ENCODE measurements around the gene ANK2. TPM values are rescaled to one million over a fixed set of nuclear protein-coding genes. Genes with fewer than 3 reads are reported as not detected.

The ANK2 gene
- total RNA-seq, 2 experiments from 2014 or later, result 2.7 to 3.0 TPM

- Mint-ChIP-seq H3K4me3 (no peak overlapping the region), H3K27me3 (ENCODE audit: low read depth) (no peaks in the 10 kb centered on the region), H3K9me3 (no peaks in the 10 kb centered on the region), H3K27ac (no peak overlapping the region), H3K36me3 (ENCODE audit: low read depth) (no peaks in the 10 kb centered on the region), H3K4me1 (ENCODE audit: low read depth) (no peaks in the 10 kb centered on the region)
- CTCF ChIA-PET, result no interaction called here
- intact Hi-C loops (cut with micrococcal nuclease), result no loop called here
- DNase-seq, result no peak
These were observed 25.1 kb upstream of the ANK2 start for GRCh38 chr4:113024388-113024787.

- CTCF ChIA-PET, result no interaction called here
- Mint-ChIP-seq H3K4me1 (ENCODE audit: low read depth) (no peaks in the 10 kb centered on the region), H3K27ac (no peak overlapping the region), H3K36me3 (ENCODE audit: low read depth) (no peaks in the 10 kb centered on the region), H3K27me3 (ENCODE audit: low read depth) (no peaks in the 10 kb centered on the region), H3K9me3 (no peaks in the 10 kb centered on the region), H3K4me3 (no peak overlapping the region)
- intact Hi-C loops (cut with micrococcal nuclease), result no loop called here
- no peak for DNase-seq
These were observed 24.0 kb upstream of the ANK2 start for GRCh38 chr4:113025416-113025815.

GRCh38 chr4:113026556-113026955 is 22.9 kb upstream of the ANK2 start:
- no peaks in the 10 kb centered on the region for H3K4me1 Mint-ChIP-seq (ENCODE audit: low read depth)
- no peak overlapping the region for H3K27ac Mint-ChIP-seq
- no peak for DNase-seq
- no peak overlapping the region for H3K4me3 Mint-ChIP-seq
- H3K9me3 Mint-ChIP-seq, result no peaks in the 10 kb centered on the region
- intact Hi-C loops (cut with micrococcal nuclease), result no loop called here
- no peaks in the 10 kb centered on the region for H3K36me3 Mint-ChIP-seq (ENCODE audit: low read depth)
- CTCF ChIA-PET, result no interaction called here
- H3K27me3 Mint-ChIP-seq (ENCODE audit: low read depth), result no peaks in the 10 kb centered on the region

GRCh38 chr4:113028074-113028473 is 21.4 kb upstream of the ANK2 start:
- DNase-seq, result no peak
- Mint-ChIP-seq H3K36me3 (ENCODE audit: low read depth) (no peaks in the 10 kb centered on the region), H3K27ac (no peak overlapping the region), H3K27me3 (ENCODE audit: low read depth) (peaks cover 2% of the 10 kb centered on the region), H3K4me1 (ENCODE audit: low read depth) (no peaks in the 10 kb centered on the region), H3K9me3 (no peaks in the 10 kb centered on the region), H3K4me3 (no peak overlapping the region)
- intact Hi-C loops (cut with micrococcal nuclease), result no loop called here
- CTCF ChIA-PET, result no interaction called here

- peaks cover 10% of the 10 kb centered on the region for H3K27me3 Mint-ChIP-seq (ENCODE audit: low read depth)
These were observed 18.2 kb upstream of the ANK2 start for GRCh38 chr4:113031212-113031611.

GRCh38 chr4:113040793-113041192 is 8.7 kb upstream of the ANK2 start:
- Mint-ChIP-seq H3K9me3 (peaks cover 2% of the 10 kb centered on the region), H3K36me3 (ENCODE audit: low read depth) (no peaks in the 10 kb centered on the region), H3K4me3 (no peak overlapping the region), H3K27ac (no peak overlapping the region), H3K27me3 (ENCODE audit: low read depth) (no peaks in the 10 kb centered on the region), H3K4me1 (ENCODE audit: low read depth) (no peaks in the 10 kb centered on the region)
- no peak for DNase-seq
- intact Hi-C loops (cut with micrococcal nuclease), result no loop called here
- CTCF ChIA-PET, result no interaction called here

More at GRCh38 chr4:113031212-113031611, 18.2 kb upstream of the ANK2 start:
- H3K9me3 Mint-ChIP-seq, result no peaks in the 10 kb centered on the region
- CTCF ChIA-PET, result no interaction called here
- H3K27ac Mint-ChIP-seq, result no peak overlapping the region
- no peaks in the 10 kb centered on the region for H3K4me1 Mint-ChIP-seq (ENCODE audit: low read depth)
- H3K4me3 Mint-ChIP-seq, result no peak overlapping the region
- intact Hi-C loops (cut with micrococcal nuclease), result no loop called here
- DNase-seq, result no peak
- no peaks in the 10 kb centered on the region for H3K36me3 Mint-ChIP-seq (ENCODE audit: low read depth)

- no peak for DNase-seq
- H3K27ac Mint-ChIP-seq, result no peak overlapping the region
- no peaks in the 10 kb centered on the region for H3K4me1 Mint-ChIP-seq (ENCODE audit: low read depth)
- no peaks in the 10 kb centered on the region for H3K36me3 Mint-ChIP-seq (ENCODE audit: low read depth)
- peaks cover 3% of the 10 kb centered on the region for H3K27me3 Mint-ChIP-seq (ENCODE audit: low read depth)
- peaks cover 2% of the 10 kb centered on the region for H3K9me3 Mint-ChIP-seq
- CTCF ChIA-PET, result no interaction called here
- H3K4me3 Mint-ChIP-seq, result no peak overlapping the region
- intact Hi-C loops (cut with micrococcal nuclease), result no loop called here
These were observed 7.0 kb upstream of the ANK2 start for GRCh38 chr4:113042502-113042901.

GRCh38 chr4:113043591-113043990 is 5.9 kb upstream of the ANK2 start:
- H3K9me3 Mint-ChIP-seq, result peaks cover 2% of the 10 kb centered on the region
- H3K27me3 Mint-ChIP-seq (ENCODE audit: low read depth), result peaks cover 6% of the 10 kb centered on the region
- CTCF ChIA-PET, result no interaction called here
- no peaks in the 10 kb centered on the region for H3K4me1 Mint-ChIP-seq (ENCODE audit: low read depth)
- H3K4me3 Mint-ChIP-seq, result no peak overlapping the region
- no peak for DNase-seq
- no peaks in the 10 kb centered on the region for H3K36me3 Mint-ChIP-seq (ENCODE audit: low read depth)
- no peak overlapping the region for H3K27ac Mint-ChIP-seq
- intact Hi-C loops (cut with micrococcal nuclease), result no loop called here

- Mint-ChIP-seq H3K36me3 (ENCODE audit: low read depth) (no peaks in the 10 kb centered on the region), H3K4me3 (no peak overlapping the region), H3K9me3 (no peaks in the 10 kb centered on the region), H3K27ac (no peak overlapping the region), H3K27me3 (ENCODE audit: low read depth) (peaks cover 8% of the 10 kb centered on the region), H3K4me1 (ENCODE audit: low read depth) (no peaks in the 10 kb centered on the region)
- intact Hi-C loops (cut with micrococcal nuclease), result no loop called here
- CTCF ChIA-PET, result no interaction called here
- no peak for DNase-seq
These were observed 910 bp downstream of the ANK2 start for GRCh38 chr4:113050371-113050755.

- no peak for DNase-seq
- no peaks in the 10 kb centered on the region for H3K9me3 Mint-ChIP-seq
- no peak overlapping the region for H3K4me3 Mint-ChIP-seq
- H3K27me3 Mint-ChIP-seq (ENCODE audit: low read depth), result peaks cover 8% of the 10 kb centered on the region
- intact Hi-C loops (cut with micrococcal nuclease), result no loop called here
- no peaks in the 10 kb centered on the region for H3K4me1 Mint-ChIP-seq (ENCODE audit: low read depth)
- CTCF ChIA-PET, result no interaction called here
- no peaks in the 10 kb centered on the region for H3K36me3 Mint-ChIP-seq (ENCODE audit: low read depth)
- H3K27ac Mint-ChIP-seq, result no peak overlapping the region
These were observed 1.4 kb downstream of the ANK2 start for GRCh38 chr4:113050837-113051236.

- intact Hi-C loops (cut with micrococcal nuclease), result no loop called here
- H3K4me1 Mint-ChIP-seq (ENCODE audit: low read depth), result no peaks in the 10 kb centered on the region
- H3K4me3 Mint-ChIP-seq, result no peak overlapping the region
- peaks cover 8% of the 10 kb centered on the region for H3K27me3 Mint-ChIP-seq (ENCODE audit: low read depth)
- H3K27ac Mint-ChIP-seq, result no peak overlapping the region
- no peaks in the 10 kb centered on the region for H3K9me3 Mint-ChIP-seq
- DNase-seq, result no peak
- CTCF ChIA-PET, result no interaction called here
- H3K36me3 Mint-ChIP-seq (ENCODE audit: low read depth), result no peaks in the 10 kb centered on the region
These were observed 1.9 kb downstream of the ANK2 start for GRCh38 chr4:113051361-113051760.

- no peak for DNase-seq
- peaks cover 5% of the 10 kb centered on the region for H3K27me3 Mint-ChIP-seq (ENCODE audit: low read depth)
- no peaks in the 10 kb centered on the region for H3K9me3 Mint-ChIP-seq
- intact Hi-C loops (cut with micrococcal nuclease), result no loop called here
- no peak overlapping the region for H3K27ac Mint-ChIP-seq
- H3K36me3 Mint-ChIP-seq (ENCODE audit: low read depth), result no peaks in the 10 kb centered on the region
- CTCF ChIA-PET, result no interaction called here
- no peak overlapping the region for H3K4me3 Mint-ChIP-seq
- no peaks in the 10 kb centered on the region for H3K4me1 Mint-ChIP-seq (ENCODE audit: low read depth)
These were observed 3.0 kb downstream of the ANK2 start for GRCh38 chr4:113052379-113052951.

- intact Hi-C loops (cut with micrococcal nuclease), result no loop called here
- no peaks in the 10 kb centered on the region for H3K36me3 Mint-ChIP-seq (ENCODE audit: low read depth)
- no peak overlapping the region for H3K4me3 Mint-ChIP-seq
- H3K9me3 Mint-ChIP-seq, result no peaks in the 10 kb centered on the region
- H3K27me3 Mint-ChIP-seq (ENCODE audit: low read depth), result peaks cover 2% of the 10 kb centered on the region
- H3K4me1 Mint-ChIP-seq (ENCODE audit: low read depth), result no peaks in the 10 kb centered on the region
- H3K27ac Mint-ChIP-seq, result no peak overlapping the region
- CTCF ChIA-PET, result no interaction called here
- DNase-seq, result no peak
These were observed 4.4 kb downstream of the ANK2 start for GRCh38 chr4:113053883-113054282.

- no peaks in the 10 kb centered on the region for H3K36me3 Mint-ChIP-seq (ENCODE audit: low read depth)
- H3K9me3 Mint-ChIP-seq, result no peaks in the 10 kb centered on the region
- CTCF ChIA-PET, result no interaction called here
These were observed 6.9 kb downstream of the ANK2 start for GRCh38 chr4:113056318-113056717.

More at GRCh38 chr4:113056318-113056717, 6.9 kb downstream of the ANK2 start:
- H3K4me3 Mint-ChIP-seq, result no peak overlapping the region
- H3K27me3 Mint-ChIP-seq (ENCODE audit: low read depth), result no peaks in the 10 kb centered on the region
- intact Hi-C loops (cut with micrococcal nuclease), result no loop called here
- H3K4me1 Mint-ChIP-seq (ENCODE audit: low read depth), result no peaks in the 10 kb centered on the region
- no peak overlapping the region for H3K27ac Mint-ChIP-seq
- DNase-seq, result no peak
